ENCODE measurements around the gene LRRC28. TPM values are rescaled to one million over a fixed set of nuclear protein-coding genes. Genes with fewer than 3 reads are reported as not detected.

The LRRC28 gene
- total RNA-seq, 1 donor = 27.6 TPM

DNA sequence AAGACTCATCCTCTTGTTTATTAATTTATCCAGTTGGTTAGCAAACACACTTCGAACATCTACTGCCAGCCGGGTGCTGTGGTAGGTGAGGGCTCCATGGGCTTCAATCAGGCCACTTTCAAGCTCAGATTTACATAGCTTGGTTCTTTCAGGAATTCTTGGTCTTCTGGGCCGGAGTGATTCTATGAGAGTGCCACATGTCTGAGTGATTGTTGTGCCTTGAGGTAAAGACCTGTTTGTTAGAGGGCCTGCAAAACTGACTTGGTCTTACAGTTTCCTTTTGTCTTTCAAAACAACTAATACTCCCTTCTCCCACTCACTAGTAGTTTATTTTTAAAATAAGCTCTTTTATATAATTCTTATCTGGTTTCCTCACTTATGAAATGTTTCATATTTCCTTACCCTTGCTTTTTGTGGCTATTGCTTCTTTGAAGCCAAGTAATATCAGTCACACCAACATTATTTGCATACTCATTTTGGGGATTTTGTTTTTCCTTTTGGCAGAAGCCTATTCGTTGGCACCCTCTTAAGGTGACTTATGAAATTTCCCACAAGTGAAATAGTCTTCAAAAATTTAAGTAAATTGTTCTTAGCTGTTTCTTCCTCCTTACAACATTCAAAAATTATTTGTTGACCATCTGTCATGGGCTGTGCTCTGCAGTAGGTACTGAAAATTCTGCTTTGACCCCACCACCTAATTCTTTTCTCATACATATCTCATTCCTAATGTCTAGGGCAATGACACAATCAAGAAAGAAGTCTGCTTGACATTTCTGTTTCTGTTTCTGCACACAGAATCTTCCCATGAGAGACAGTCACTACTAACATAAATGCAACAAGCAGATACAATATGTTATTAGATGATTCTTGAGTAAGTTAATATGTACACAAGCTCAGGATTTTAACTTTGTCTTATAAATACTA lies 120.2 kb downstream of the LRRC28 start:
- TF ChIP-seq, protein P1, sequence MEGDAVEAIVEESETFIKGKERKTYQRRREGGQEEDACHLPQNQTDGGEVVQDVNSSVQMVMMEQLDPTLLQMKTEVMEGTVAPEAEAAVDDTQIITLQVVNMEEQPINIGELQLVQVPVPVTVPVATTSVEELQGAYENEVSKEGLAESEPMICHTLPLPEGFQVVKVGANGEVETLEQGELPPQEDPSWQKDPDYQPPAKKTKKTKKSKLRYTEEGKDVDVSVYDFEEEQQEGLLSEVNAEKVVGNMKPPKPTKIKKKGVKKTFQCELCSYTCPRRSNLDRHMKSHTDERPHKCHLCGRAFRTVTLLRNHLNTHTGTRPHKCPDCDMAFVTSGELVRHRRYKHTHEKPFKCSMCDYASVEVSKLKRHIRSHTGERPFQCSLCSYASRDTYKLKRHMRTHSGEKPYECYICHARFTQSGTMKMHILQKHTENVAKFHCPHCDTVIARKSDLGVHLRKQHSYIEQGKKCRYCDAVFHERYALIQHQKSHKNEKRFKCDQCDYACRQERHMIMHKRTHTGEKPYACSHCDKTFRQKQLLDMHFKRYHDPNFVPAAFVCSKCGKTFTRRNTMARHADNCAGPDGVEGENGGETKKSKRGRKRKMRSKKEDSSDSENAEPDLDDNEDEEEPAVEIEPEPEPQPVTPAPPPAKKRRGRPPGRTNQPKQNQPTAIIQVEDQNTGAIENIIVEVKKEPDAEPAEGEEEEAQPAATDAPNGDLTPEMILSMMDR (IDR thresholded peaks at IDR 0.05; ENCODE audit: insufficient read depth, low read depth, low read length) = no peak
- DNase-seq (ENCODE audit: low read depth) = peak; percentile 11
- no peak overlapping the region for H3K4me3 ChIP-seq (ENCODE audit: low read depth, low read length)

DNA sequence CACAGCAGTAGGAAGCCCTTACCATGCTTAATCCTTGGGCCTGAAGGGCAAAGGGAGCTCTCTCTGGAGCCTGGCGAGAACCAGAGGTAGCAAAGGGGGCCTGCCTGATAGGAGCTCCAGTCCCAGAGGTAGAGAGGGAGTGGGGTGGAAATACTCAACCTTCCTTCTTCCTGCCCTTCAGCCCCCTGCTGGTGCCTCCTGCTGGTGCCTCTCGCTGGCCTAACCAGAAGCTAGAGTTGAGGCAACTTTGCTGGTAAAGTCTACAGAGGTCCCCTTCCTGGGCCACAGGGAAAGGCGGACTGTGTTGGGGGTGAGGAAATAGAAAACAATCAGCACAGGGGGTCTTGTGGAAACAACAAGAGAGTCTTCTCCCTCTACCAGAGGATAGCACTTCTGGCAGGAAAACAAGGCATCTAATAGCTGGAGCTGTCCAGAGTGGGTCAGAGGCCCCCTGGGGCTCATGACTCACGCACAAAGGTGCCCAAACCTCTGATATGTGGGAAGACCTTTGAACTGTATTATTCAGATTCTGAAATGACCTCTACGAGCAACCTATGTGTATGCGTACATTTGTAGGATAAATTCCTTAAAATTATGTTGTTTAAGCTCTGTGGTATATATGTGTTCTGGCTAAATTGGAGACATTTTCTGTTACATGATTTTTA lies 133.9 kb downstream of the LRRC28 start:
- no peak for DNase-seq (ENCODE audit: low read depth)
- H3K4me3 ChIP-seq (ENCODE audit: low read depth, low read length) = no peak overlapping the region
- TF ChIP-seq, protein P1 (IDR thresholded peaks at IDR 0.05; ENCODE audit: insufficient read depth, low read depth, low read length) = peak; percentile 9

- TF ChIP-seq, protein P1 (IDR thresholded peaks at IDR 0.05; ENCODE audit: insufficient read depth, low read depth, low read length) = no peak
- DNase-seq (ENCODE audit: low read depth) = peak; percentile 69
- no peak overlapping the region for H3K4me3 ChIP-seq (ENCODE audit: low read depth, low read length)
These were observed 134.6 kb downstream of the LRRC28 start for GRCh38 chr15:99385865-99386264.

- TF ChIP-seq, protein P1 (IDR thresholded peaks at IDR 0.05; ENCODE audit: insufficient read depth, low read depth, low read length) = no peak
- peak; percentile 4 for DNase-seq (ENCODE audit: low read depth)
- H3K4me3 ChIP-seq (ENCODE audit: low read depth, low read length) = no peak overlapping the region
These were observed 135.1 kb downstream of the LRRC28 start for GRCh38 chr15:99386391-99386790.

DNA sequence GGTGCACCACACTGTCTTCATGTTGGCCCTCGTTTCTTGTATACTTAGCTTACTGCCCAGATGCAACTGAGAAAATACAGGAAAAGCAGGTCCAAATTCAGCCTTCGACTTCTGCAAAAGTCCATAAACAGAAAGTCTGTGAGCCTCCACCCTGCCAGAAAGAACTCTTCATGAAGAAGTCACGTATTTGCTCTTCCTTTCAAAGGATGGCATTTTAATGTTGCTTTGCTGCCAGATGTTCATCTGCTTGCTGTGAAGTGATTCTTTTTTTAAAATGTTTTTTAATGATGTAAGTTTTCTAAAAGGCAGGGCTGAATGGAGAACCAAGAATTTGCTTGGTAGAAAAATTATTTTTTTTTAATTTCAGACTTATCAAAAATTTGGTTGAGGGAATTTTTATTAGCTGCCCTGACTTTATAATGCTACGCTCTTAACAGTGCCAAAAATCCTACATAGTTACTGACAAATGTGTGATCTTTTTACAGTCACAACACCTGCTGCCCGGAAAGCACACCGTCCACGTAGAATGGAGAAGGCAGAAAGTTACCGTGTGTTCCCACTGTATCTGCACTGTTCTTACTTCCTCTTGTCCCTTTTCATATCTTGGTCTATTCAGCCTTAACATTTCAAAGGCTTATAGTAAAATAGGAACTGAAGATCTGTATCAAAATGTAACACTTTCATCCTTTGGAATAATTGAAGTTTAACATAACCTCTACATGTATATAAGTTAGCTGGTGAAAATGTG lies 136.3 kb downstream of the LRRC28 start:
- DNase-seq (ENCODE audit: low read depth) = no peak
- TF ChIP-seq, protein P1 (IDR thresholded peaks at IDR 0.05; ENCODE audit: insufficient read depth, low read depth, low read length) = no peak
- no peak overlapping the region for H3K4me3 ChIP-seq (ENCODE audit: low read depth, low read length)

GRCh38 chr15:99390667-99391066 lies 139.4 kb downstream of the LRRC28 start:
- no peak overlapping the region for H3K4me3 ChIP-seq (ENCODE audit: low read depth, low read length)
- TF ChIP-seq, protein P1 (IDR thresholded peaks at IDR 0.05; ENCODE audit: insufficient read depth, low read depth, low read length) = peak; percentile 33

More at GRCh38 chr15:99390667-99391066, 139.4 kb downstream of the LRRC28 start:
- DNase-seq (ENCODE audit: low read depth) = no peak
